ENCODE measurements around the gene CCDC88C.

The CCDC88C gene

GRCh38 chr14:91396959-91397815, 20.4 kb downstream of the CCDC88C start:
- DNase-seq (ENCODE audit: low read depth) = no peak

GRCh38 chr14:91396013-91396660, 21.5 kb downstream of the CCDC88C start:
- no peak for DNase-seq (ENCODE audit: low read depth)

- DNase-seq (ENCODE audit: low read depth) = no peak
These were observed 22.2 kb downstream of the CCDC88C start for GRCh38 chr14:91395466-91395865.

- no peak for DNase-seq (ENCODE audit: low read depth)
These were observed 23.2 kb downstream of the CCDC88C start for GRCh38 chr14:91394105-91395081.

- no peak for DNase-seq (ENCODE audit: low read depth)
These were observed 24.9 kb downstream of the CCDC88C start for GRCh38 chr14:91392623-91393303.

- no peak for DNase-seq (ENCODE audit: low read depth)
These were observed 27.3 kb downstream of the CCDC88C start for GRCh38 chr14:91390165-91390778.

GRCh38 chr14:91389150-91389549, 28.5 kb downstream of the CCDC88C start:
- no peak for DNase-seq (ENCODE audit: low read depth)

GRCh38 chr14:91388551-91388975, 29.1 kb downstream of the CCDC88C start:
- no peak for DNase-seq (ENCODE audit: low read depth)

GRCh38 chr14:91387951-91388381, 29.7 kb downstream of the CCDC88C start:
- no peak for DNase-seq (ENCODE audit: low read depth)

- no peak for DNase-seq (ENCODE audit: low read depth)
These were observed 30.3 kb downstream of the CCDC88C start for GRCh38 chr14:91387169-91387835.

- no peak for DNase-seq (ENCODE audit: low read depth)
These were observed 31.9 kb downstream of the CCDC88C start for GRCh38 chr14:91385697-91386096.

GRCh38 chr14:91385224-91385623, 32.4 kb downstream of the CCDC88C start:
- DNase-seq (ENCODE audit: low read depth) = no peak

- no peak for DNase-seq (ENCODE audit: low read depth)
These were observed 34.2 kb downstream of the CCDC88C start for GRCh38 chr14:91383439-91383838.

GRCh38 chr14:91381801-91382670, 35.6 kb downstream of the CCDC88C start:
- no peak for DNase-seq (ENCODE audit: low read depth)

GRCh38 chr14:91380610-91381371, 36.8 kb downstream of the CCDC88C start:
- no peak for DNase-seq (ENCODE audit: low read depth)

- DNase-seq (ENCODE audit: low read depth) = no peak
These were observed 37.5 kb downstream of the CCDC88C start for GRCh38 chr14:91380123-91380522.

GRCh38 chr14:91379579-91379932, 38.1 kb downstream of the CCDC88C start:
- DNase-seq (ENCODE audit: low read depth) = no peak

- DNase-seq (ENCODE audit: low read depth) = no peak
These were observed 38.6 kb downstream of the CCDC88C start for GRCh38 chr14:91378930-91379578.

All from ELR (cell line).